ENCODE measurements around the gene RNASE1.

DNA sequence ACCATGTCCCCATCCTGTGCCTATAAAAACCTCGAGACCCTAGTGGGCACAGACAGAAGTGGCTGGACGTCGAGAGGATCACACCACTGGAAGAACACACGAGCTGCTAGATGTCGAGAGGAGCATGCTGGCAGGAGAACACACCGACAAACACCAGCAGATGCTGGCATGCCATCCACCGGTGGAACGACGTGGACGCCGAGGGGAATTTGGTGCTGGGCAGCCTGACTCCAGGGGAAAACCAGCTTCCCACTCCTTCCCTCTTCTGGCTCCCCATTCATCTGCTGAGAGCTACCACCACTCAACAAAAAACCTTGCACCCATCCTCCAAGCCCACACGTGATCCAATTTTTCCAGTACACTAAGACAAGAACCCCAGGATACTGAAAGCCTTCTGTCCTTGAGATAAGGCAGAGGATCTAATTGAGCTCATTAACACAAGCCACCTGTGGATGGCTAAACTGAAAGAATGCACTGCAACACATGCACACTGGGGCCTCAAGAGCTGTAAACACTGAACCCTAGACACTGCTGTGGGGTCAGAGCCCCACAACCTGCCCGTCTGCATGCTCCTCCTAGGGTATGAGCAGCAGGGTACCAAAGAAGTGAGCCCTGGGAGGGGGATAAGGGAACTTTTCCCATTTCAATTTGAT is 12.1 kb downstream of the RNASE1 start:
- no peak for TF ChIP-seq POLR2A (IDR thresholded peaks at IDR 0.05; ENCODE audit: low read depth, low read length)
- no peak for TF ChIP-seq POLR2AphosphoS5 (IDR thresholded peaks at IDR 0.05; ENCODE audit: low read depth, low read length)

Data from GM12892 (cell line).